BJ (cell line): ENCODE measurements around the gene AMMECR1. TPM values are rescaled to one million over a fixed set of nuclear protein-coding genes. Genes with fewer than 3 reads are reported as not detected.

Experiments used
- CTCF ChIA-PET: fragments of 350-600 bp; formaldehyde crosslinking; extraction: SDS; loops from one replicate; lab custom pipeline; 2021; ENCODE audit warnings: antibody characterized with exemption, inconsistent platforms; lab: Yijun Ruan, JAX
- POLR2A ChIA-PET: fragments of 300-600 bp; sonication (Branson Sonifier 250); formaldehyde crosslinking; extraction: SDS; loops from one replicate; lab custom pipeline; 2021; ENCODE audit warnings: antibody characterized with exemption; lab: Charles Lee
- DNase-seq: peaks from one replicate; pipeline ENCODE4 v3.0.0-alpha.2; 2011; ENCODE audit warnings: low read depth
- H3K27me3 ChIP-seq: 2 replicates; pipeline ENCODE4 v1.6.0; 2011; ENCODE audit warnings: low read length; ENCODE audit not compliant: control insufficient read depth, insufficient read depth
- H3K36me3 ChIP-seq: 2 replicates; pipeline ENCODE4 v1.5.1; 2011; ENCODE audit warnings: low read length; ENCODE audit not compliant: control insufficient read depth, insufficient read depth
- H3K4me3 ChIP-seq: 2 replicates; pipeline ENCODE4 v1.5.1; 2011; ENCODE audit warnings: low read depth, mild to moderate bottlenecking, control low read depth, low read length
- polyA plus RNA-seq: library from polyadenylated mRNA; depleted of rRNA; stranded (reverse); fragments of >200 nt; gene quantifications from 2 replicates; pipeline ENCODE4 v1.2.3, GENCODE V29; 2011
- TF ChIP-seq, protein P1 (sequence below): IDR thresholded peaks from 2 replicates; pipeline ENCODE4 v1.5.1; 2011; ENCODE audit warnings: low read depth, mild to moderate bottlenecking, control low read depth, inconsistent platforms, low read length, moderate library complexity; ENCODE audit not compliant: insufficient read depth

AMMECR1 gene
- polyA plus RNA-seq, 1 experiment, result 7.3 TPM

DNA sequence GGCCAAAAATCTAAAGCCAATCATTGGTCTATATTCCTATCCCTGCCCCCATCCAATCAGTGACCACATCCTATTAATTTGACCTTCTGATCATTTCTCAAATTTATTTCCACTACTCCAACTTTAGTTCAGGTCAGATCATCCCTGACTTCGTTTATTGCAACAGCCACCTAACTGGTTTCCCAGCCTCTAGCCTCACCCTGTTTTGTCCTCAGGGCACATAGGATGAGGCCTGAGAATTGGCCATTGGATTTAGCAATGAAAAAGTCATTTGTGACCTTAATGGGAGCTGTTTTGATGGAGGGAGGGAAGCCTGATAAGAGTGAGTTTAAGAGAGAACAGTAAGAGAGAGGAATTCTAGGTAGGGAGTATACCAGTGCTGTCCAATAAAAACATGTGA is 155.0 kb downstream of the AMMECR1 start:
- H3K27me3 ChIP-seq, result no peaks in the 10 kb centered on the region
- CTCF ChIA-PET, result interaction anchor here (1.0 to 2.0 kb wide), 2 partner anchors 246 to 250 kb away, joined by 3 to 8 read pairs; no protein-coding TSS in a partner anchor
- no peaks in the 10 kb centered on the region for H3K36me3 ChIP-seq
- H3K4me3 ChIP-seq, result no peak overlapping the region
- TF ChIP-seq, protein P1, sequence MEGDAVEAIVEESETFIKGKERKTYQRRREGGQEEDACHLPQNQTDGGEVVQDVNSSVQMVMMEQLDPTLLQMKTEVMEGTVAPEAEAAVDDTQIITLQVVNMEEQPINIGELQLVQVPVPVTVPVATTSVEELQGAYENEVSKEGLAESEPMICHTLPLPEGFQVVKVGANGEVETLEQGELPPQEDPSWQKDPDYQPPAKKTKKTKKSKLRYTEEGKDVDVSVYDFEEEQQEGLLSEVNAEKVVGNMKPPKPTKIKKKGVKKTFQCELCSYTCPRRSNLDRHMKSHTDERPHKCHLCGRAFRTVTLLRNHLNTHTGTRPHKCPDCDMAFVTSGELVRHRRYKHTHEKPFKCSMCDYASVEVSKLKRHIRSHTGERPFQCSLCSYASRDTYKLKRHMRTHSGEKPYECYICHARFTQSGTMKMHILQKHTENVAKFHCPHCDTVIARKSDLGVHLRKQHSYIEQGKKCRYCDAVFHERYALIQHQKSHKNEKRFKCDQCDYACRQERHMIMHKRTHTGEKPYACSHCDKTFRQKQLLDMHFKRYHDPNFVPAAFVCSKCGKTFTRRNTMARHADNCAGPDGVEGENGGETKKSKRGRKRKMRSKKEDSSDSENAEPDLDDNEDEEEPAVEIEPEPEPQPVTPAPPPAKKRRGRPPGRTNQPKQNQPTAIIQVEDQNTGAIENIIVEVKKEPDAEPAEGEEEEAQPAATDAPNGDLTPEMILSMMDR, result no peak
- DNase-seq, result no peak
- POLR2A ChIA-PET, result no interaction called here

DNA sequence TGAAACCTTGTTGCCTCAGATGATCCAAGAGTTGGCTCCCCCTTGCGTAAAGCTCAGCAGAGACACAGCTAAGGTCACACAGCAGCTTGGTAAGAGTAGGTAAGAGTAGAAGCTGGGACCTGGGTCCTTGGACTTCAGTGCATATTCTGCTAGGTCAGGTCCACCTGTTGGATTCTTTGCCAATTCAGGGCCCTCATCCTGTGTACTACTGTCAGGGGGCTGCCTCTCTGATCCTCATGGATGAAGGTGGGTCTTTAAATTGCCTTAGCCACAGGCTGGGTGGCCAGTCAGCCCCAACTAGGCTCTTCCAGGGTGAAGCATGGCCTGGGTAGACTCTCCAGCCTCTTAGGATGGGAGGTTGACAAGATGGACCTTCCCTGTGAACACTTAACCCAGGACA is 155.8 kb downstream of the AMMECR1 start:
- DNase-seq, result no peak
- Histone ChIP-seq H3K27me3 (no peaks in the 10 kb centered on the region), H3K4me3 (no peak overlapping the region), H3K36me3 (no peaks in the 10 kb centered on the region)
- ChIA-PET CTCF (interaction anchor here (1.5 to 11.2 kb wide), 2 partner anchors 220 to 251 kb away, joined by 3 to 331 read pairs; no protein-coding TSS in a partner anchor), POLR2A (no interaction called here)
- TF ChIP-seq, protein P1, result no peak

GRCh38 chrX:110161361-110161686 is 156.6 kb downstream of the AMMECR1 start:
- Histone ChIP-seq H3K36me3 (no peaks in the 10 kb centered on the region), H3K27me3 (no peaks in the 10 kb centered on the region), H3K4me3 (no peak overlapping the region)
- ChIA-PET POLR2A (no interaction called here), CTCF (interaction anchor here (0.6 to 11.2 kb wide), 15 partner anchors 11 to 263 kb away, joined by 3 to 331 read pairs (median 3); partner anchors contain the start of gene AMMECR1)
- no peak for DNase-seq
- TF ChIP-seq, protein P1, result no peak

DNA sequence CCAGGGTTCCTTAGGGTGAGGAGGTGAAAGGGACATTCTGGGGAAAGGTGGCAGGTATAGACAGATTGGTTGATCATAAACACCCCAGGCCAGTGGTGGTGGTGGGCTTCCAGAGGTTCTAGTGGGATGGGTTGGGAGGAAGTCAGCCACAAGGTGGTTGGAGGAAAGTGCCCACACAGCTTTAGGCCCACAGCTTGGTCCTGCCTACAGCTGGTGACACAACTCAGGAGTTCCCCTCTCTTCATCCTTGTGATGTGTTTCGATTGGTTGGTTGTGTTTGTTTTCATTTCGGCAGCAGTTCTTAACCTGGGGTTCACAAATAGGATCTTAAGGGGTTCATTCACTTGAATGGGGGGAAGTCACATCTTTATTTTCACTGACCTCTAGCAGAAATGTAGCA is 158.0 kb downstream of the AMMECR1 start:
- ChIA-PET CTCF (interaction anchor here (0.7 to 11.2 kb wide), 8 partner anchors 12 to 253 kb away, joined by 3 to 331 read pairs (median 4); no protein-coding TSS in a partner anchor), POLR2A (no interaction called here)
- Histone ChIP-seq H3K36me3 (no peaks in the 10 kb centered on the region), H3K27me3 (no peaks in the 10 kb centered on the region), H3K4me3 (no peak overlapping the region)
- TF ChIP-seq, protein P1, result no peak
- DNase-seq, result no peak

DNA sequence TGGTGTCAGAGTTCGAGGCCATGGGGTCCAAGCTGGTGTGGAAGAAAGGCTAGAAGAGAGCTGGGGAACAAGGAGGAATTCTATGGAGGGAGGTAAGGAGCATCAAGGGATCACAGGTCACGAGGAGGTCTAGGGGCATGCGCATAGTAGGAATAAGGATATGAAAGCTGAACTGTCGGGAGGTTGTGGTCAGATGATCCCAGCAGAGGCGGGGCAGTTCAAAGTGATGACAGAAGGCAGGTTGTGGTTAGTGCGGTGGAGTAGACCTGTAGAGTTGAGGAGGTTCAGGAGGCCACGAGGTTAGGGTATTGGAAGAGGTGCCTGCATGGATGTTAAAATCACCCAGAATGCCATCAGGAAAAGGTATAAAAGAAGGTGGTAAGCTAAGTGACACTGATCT is 158.7 kb downstream of the AMMECR1 start:
- ChIA-PET CTCF (interaction anchor here (11.2 kb wide), 1 partner anchor 254 kb away, joined by 331 read pairs; no protein-coding TSS in a partner anchor), POLR2A (no interaction called here)
- TF ChIP-seq, protein P1, result no peak
- DNase-seq, result no peak
- Histone ChIP-seq H3K36me3 (no peaks in the 10 kb centered on the region), H3K4me3 (no peak overlapping the region), H3K27me3 (no peaks in the 10 kb centered on the region)
